CD4-positive, alpha-beta T cell (primary cell): ENCODE results near the gene ADRB2. TPM values are rescaled to one million over a fixed set of nuclear protein-coding genes. Genes with fewer than 3 reads are reported as not detected.

Experiments
- ATAC-seq: fragments of 200-7000 bp; cut with Tn5 transposase; one replicate; pipeline ENCODE4 v1.10.0; 2022; ENCODE audit warnings: mild to moderate bottlenecking; ENCODE audit not compliant: poor library complexity
- CTCF ChIA-PET: fragments of 350-600 bp; sonication (Branson Sonifier 250); formaldehyde crosslinking; loops from one replicate; lab custom pipeline; 2021; ENCODE audit warnings: antibody characterized with exemption, inconsistent platforms; lab: Charles Lee
- POLR2A ChIA-PET: fragments of 350-600 bp; sonication (Branson Sonifier 250); formaldehyde crosslinking; loops from one replicate; lab custom pipeline; 2021; ENCODE audit warnings: antibody characterized with exemption, inconsistent platforms; lab: Charles Lee
- DNase-seq, 14 experiments: peaks; one replicate each; pipeline ENCODE4 v3.0.0-alpha.2; 2013 to 2020; ENCODE audit warnings: mixed read lengths in 2 of 14
- H3K27ac ChIP-seq, 2 donors: one replicate each; pipeline versions ENCODE4 v1.5.1 to v1.7.0; 2013; ENCODE audit warnings: low read length in 2 of 2, low read depth in 1 of 2, mild to moderate bottlenecking in 1 of 2
- H3K27me3 ChIP-seq, 2 experiments: 1 replicate in 1 of 2; 2 replicates in 1 of 2; pipeline versions ENCODE4 v1.6.1 to v1.7.0; 2013; ENCODE audit warnings: low read length in 2 of 2, control low read depth in 1 of 2, mild to moderate bottlenecking in 1 of 2, moderate library complexity in 1 of 2; ENCODE audit not compliant: insufficient read depth in 2 of 2, control insufficient read depth in 1 of 2
- H3K36me3 ChIP-seq: one replicate; pipeline ENCODE4 v1.6.1; 2013; ENCODE audit warnings: low read length, control low read depth; ENCODE audit not compliant: insufficient read depth
- H3K4me1 ChIP-seq: one replicate; pipeline ENCODE4 v1.6.1; 2013; ENCODE audit warnings: low read length, control low read depth; ENCODE audit not compliant: insufficient read depth
- H3K4me3 ChIP-seq: one replicate; pipeline ENCODE4 v1.5.1; 2013; ENCODE audit warnings: mild to moderate bottlenecking, low read length, moderate library complexity
- H3K9me3 ChIP-seq, 2 experiments: 1 replicate in 1 of 2; 2 replicates in 1 of 2; pipeline versions ENCODE4 v1.6.1 to v1.7.0; 2013; ENCODE audit warnings: low read length in 2 of 2, mild to moderate bottlenecking in 2 of 2, control low read depth in 1 of 2, moderate library complexity in 1 of 2; ENCODE audit not compliant: control insufficient read depth in 1 of 2, insufficient read depth in 1 of 2
- H3K27ac Mint-ChIP-seq: one replicate; pipeline ENCODE4 v1.8.0; 2020; ENCODE audit warnings: mixed read lengths
- H3K27me3 Mint-ChIP-seq: one replicate; pipeline ENCODE4 v1.8.0; 2021; ENCODE audit warnings: mixed read lengths
- H3K36me3 Mint-ChIP-seq: one replicate; pipeline ENCODE4 v1.8.0; 2021; ENCODE audit warnings: low read depth, mixed read lengths
- H3K4me1 Mint-ChIP-seq: one replicate; pipeline ENCODE4 v1.8.0; 2021; ENCODE audit warnings: low read depth, mixed read lengths
- H3K4me3 Mint-ChIP-seq: one replicate; pipeline ENCODE4 v1.8.0; 2020; ENCODE audit warnings: mild to moderate bottlenecking, mixed read lengths
- H3K9me3 Mint-ChIP-seq: one replicate; pipeline ENCODE4 v1.8.0; 2020; ENCODE audit warnings: mixed read lengths
- CTCF ChIP-seq: fragments of 200-600 bp; IDR thresholded peaks from one replicate; pipeline ENCODE4 v1.8.0; 2022; ENCODE audit warnings: antibody characterized with exemption, mild to moderate bottlenecking
- intact Hi-C, 2 experiments: fragments of 100-400 bp; cut with DNase I in 1 of 2; cut with micrococcal nuclease in 1 of 2; formaldehyde crosslinking; loops; one replicate each; pipeline versions ENCODE4 v1.15.1 to v1.9.0; 2023 to 2025; cut with DNase I, micrococcal nuclease
- total RNA-seq, 174 experiments: library from RNA in 2 of 174; stranded (reverse) in 2 of 174; gene quantifications; one replicate each; pipeline ENCODE4 v1.2.3 and lab custom pipeline; 2021 to 2026

Gene ADRB2
- total RNA-seq, 2 experiments from 2014 or later = 1.2 to 1.6 TPM

GRCh38 chr5:148834689-148835088 is 8.3 kb downstream of the ADRB2 start:
- H3K36me3 Mint-ChIP-seq = no peaks in the 10 kb centered on the region
- Histone ChIP-seq H3K4me1 (peaks cover 20% of the 10 kb centered on the region), H3K4me3 (no peak overlapping the region), H3K27ac (no peak overlapping the region), H3K36me3 (no peaks in the 10 kb centered on the region), H3K27me3 (no peaks in the 10 kb centered on the region), H3K9me3 (no peaks in the 10 kb centered on the region)
- H3K4me3 Mint-ChIP-seq = no peak overlapping the region
- peaks cover 5% of the 10 kb centered on the region for H3K4me1 Mint-ChIP-seq
- peaks cover 7% of the 10 kb centered on the region for H3K27me3 Mint-ChIP-seq
- H3K9me3 Mint-ChIP-seq = no peaks in the 10 kb centered on the region
- no peak overlapping the region for H3K27ac Mint-ChIP-seq
- ATAC-seq = no peak
- CTCF ChIA-PET = interaction anchor here (0.9 to 1.1 kb wide), 2 partner anchors 14 to 123 kb away, joined by 3 read pairs; no protein-coding TSS in a partner anchor
- POLR2A ChIA-PET = no interaction called here
- TF ChIP-seq CTCF = no peak
- no peak for DNase-seq
- intact Hi-C loops = loop anchor here in 1 of 2 experiments (5.0 kb wide), 1 partner anchor 102 kb away; no protein-coding TSS in a partner anchor

- POLR2A ChIA-PET = no interaction called here
- CTCF ChIA-PET = interaction anchor here (1.1 to 1.2 kb wide), 2 partner anchors 16 to 202 kb away, joined by 3 to 5 read pairs; no protein-coding TSS in a partner anchor
- Histone ChIP-seq H3K36me3 (no peaks in the 10 kb centered on the region), H3K27ac (no peak overlapping the region), H3K4me3 (no peak overlapping the region), H3K27me3 (no peaks in the 10 kb centered on the region), H3K9me3 (no peaks in the 10 kb centered on the region), H3K4me1 (peaks cover 23% of the 10 kb centered on the region)
- DNase-seq (no peak), ATAC-seq (no peak)
- no peak overlapping the region for H3K27ac Mint-ChIP-seq
- no peak for TF ChIP-seq CTCF
- no peaks in the 10 kb centered on the region for H3K4me1 Mint-ChIP-seq
- H3K9me3 Mint-ChIP-seq = no peaks in the 10 kb centered on the region
- H3K4me3 Mint-ChIP-seq = no peak overlapping the region
- intact Hi-C loops = no loop called here
- no peaks in the 10 kb centered on the region for H3K27me3 Mint-ChIP-seq
- no peaks in the 10 kb centered on the region for H3K36me3 Mint-ChIP-seq
Observed at GRCh38 chr5:148836272-148837250, 10.2 kb downstream of the ADRB2 start.

- Mint-ChIP-seq H3K4me3 (no peak overlapping the region), H3K9me3 (no peaks in the 10 kb centered on the region), H3K27ac (no peak overlapping the region), H3K4me1 (no peaks in the 10 kb centered on the region), H3K27me3 (peaks cover 5% of the 10 kb centered on the region), H3K36me3 (no peaks in the 10 kb centered on the region)
- POLR2A ChIA-PET = no interaction called here
- H3K36me3 ChIP-seq = no peaks in the 10 kb centered on the region
- H3K27ac ChIP-seq = no peak overlapping the region
- H3K4me3 ChIP-seq = no peak overlapping the region
- intact Hi-C loops = no loop called here
- no peaks in the 10 kb centered on the region for H3K27me3 ChIP-seq
- TF ChIP-seq CTCF = no peak
- DNase-seq (no peak), ATAC-seq (no peak)
- CTCF ChIA-PET = interaction anchor here (1.1 to 1.2 kb wide), 2 partner anchors 16 to 201 kb away, joined by 3 to 5 read pairs; no protein-coding TSS in a partner anchor
- no peaks in the 10 kb centered on the region for H3K9me3 ChIP-seq
- H3K4me1 ChIP-seq = peaks cover 30% of the 10 kb centered on the region
Observed at GRCh38 chr5:148837383-148837782, 11.0 kb downstream of the ADRB2 start.
